H9 (cell line): Measurements from ENCODE around the gene SP3. TPM values are rescaled to one million over a fixed set of nuclear protein-coding genes. Genes with fewer than 3 reads are reported as not detected.

Experiments used
- DNase-seq: peaks from one replicate; pipeline ENCODE4 v3.0.0-alpha.2; 2017
- H2AFZ ChIP-seq: one replicate; pipeline ENCODE4 v1.6.1; 2013; ENCODE audit warnings: mild to moderate bottlenecking, low read length, control low read depth, moderate library complexity
- H2AK5ac ChIP-seq: 2 replicates; pipeline ENCODE4 v1.6.1; 2013; ENCODE audit warnings: low read length, control low read depth, mixed read lengths; ENCODE audit not compliant: insufficient read length
- H2BK120ac ChIP-seq: one replicate; pipeline ENCODE4 v1.6.1; 2013; ENCODE audit warnings: low read depth, mild to moderate bottlenecking, low read length, control low read depth, inconsistent platforms; ENCODE audit not compliant: poor library complexity, severe bottlenecking
- H2BK12ac ChIP-seq: 2 replicates; pipeline ENCODE4 v1.6.1; 2013; ENCODE audit warnings: low read length, control low read depth, mixed read lengths, low read depth; ENCODE audit not compliant: insufficient read length
- H2BK15ac ChIP-seq: 2 replicates; pipeline ENCODE4 v1.6.1; 2013; ENCODE audit warnings: low read depth, low read length, control low read depth
- H2BK20ac ChIP-seq: one replicate; pipeline ENCODE4 v1.6.1; 2013; ENCODE audit warnings: low read depth, mild to moderate bottlenecking, low read length, control low read depth, inconsistent platforms; ENCODE audit not compliant: poor library complexity, severe bottlenecking
- H2BK5ac ChIP-seq: 2 replicates; pipeline ENCODE4 v1.6.1; 2013; ENCODE audit warnings: low read length, control low read depth, mixed read lengths; ENCODE audit not compliant: insufficient read length
- H3K14ac ChIP-seq: 2 replicates; pipeline ENCODE4 v1.6.1; 2013; ENCODE audit warnings: low read length, control low read depth; ENCODE audit not compliant: insufficient read depth
- H3K18ac ChIP-seq: 2 replicates; pipeline ENCODE4 v1.6.1; 2013; ENCODE audit warnings: low read depth, mild to moderate bottlenecking, mixed read lengths, low read length, control low read depth; ENCODE audit not compliant: insufficient read length
- H3K23ac ChIP-seq: 2 replicates; pipeline ENCODE4 v1.6.1; 2013; ENCODE audit warnings: low read length, control low read depth, mixed read lengths, low read depth; ENCODE audit not compliant: insufficient read length
- H3K23me2 ChIP-seq: 2 replicates; pipeline ENCODE4 v1.6.1; 2013; ENCODE audit warnings: low read depth, mild to moderate bottlenecking, mixed read lengths, low read length, control low read depth; ENCODE audit not compliant: insufficient read length, poor library complexity, severe bottlenecking
- H3K27ac ChIP-seq: 2 replicates; pipeline ENCODE4 v1.5.1; 2013; ENCODE audit warnings: low read length, control low read depth, mixed read lengths, low read depth; ENCODE audit not compliant: insufficient read length
- H3K27me3 ChIP-seq: 2 replicates; pipeline ENCODE4 v1.6.1; 2013; ENCODE audit warnings: low read length, control low read depth, inconsistent platforms; ENCODE audit not compliant: insufficient read depth
- H3K4ac ChIP-seq: 2 replicates; pipeline ENCODE4 v1.6.1; 2013; ENCODE audit warnings: low read depth, mild to moderate bottlenecking, control low read depth, inconsistent platforms, low read length, moderate library complexity
- H3K4me1 ChIP-seq: 2 replicates; pipeline ENCODE4 v1.6.1; 2013; ENCODE audit warnings: low read length, control low read depth, inconsistent platforms; ENCODE audit not compliant: insufficient read depth
- H3K4me2 ChIP-seq: 2 replicates; pipeline ENCODE4 v1.6.1; 2013; ENCODE audit warnings: low read length, control low read depth, mixed read lengths; ENCODE audit not compliant: insufficient read length, insufficient read depth
- H3K56ac ChIP-seq: 2 replicates; pipeline ENCODE4 v1.6.1; 2013; ENCODE audit warnings: low read depth, mild to moderate bottlenecking, mixed read lengths, low read length, control low read depth; ENCODE audit not compliant: insufficient read length
- H3K79me1 ChIP-seq: 2 replicates; pipeline ENCODE4 v1.6.1; 2013; ENCODE audit warnings: low read depth, mild to moderate bottlenecking, moderate library complexity, low read length, control low read depth, inconsistent platforms; ENCODE audit not compliant: insufficient read depth, poor library complexity, severe bottlenecking
- H3K79me2 ChIP-seq: 2 replicates; pipeline ENCODE4 v1.6.1; 2013; ENCODE audit warnings: low read length, control low read depth, inconsistent platforms; ENCODE audit not compliant: insufficient read depth
- H3K9ac ChIP-seq: 2 replicates; pipeline ENCODE4 v1.6.1; 2013; ENCODE audit warnings: low read length, control low read depth, mixed read lengths; ENCODE audit not compliant: insufficient read length; ENCODE audit errors: extremely low read depth
- H3K9me3 ChIP-seq: one replicate; pipeline ENCODE4 v1.6.1; 2013; ENCODE audit warnings: low read depth, low read length, inconsistent platforms; ENCODE audit not compliant: control insufficient read depth
- H3T11ph ChIP-seq: one replicate; pipeline ENCODE4 v1.6.1; 2013; ENCODE audit warnings: mild to moderate bottlenecking, low read length, control low read depth, inconsistent platforms
- H4K20me1 ChIP-seq: one replicate; pipeline ENCODE4 v1.6.1; 2013; ENCODE audit not compliant: control insufficient read depth, insufficient read length, insufficient read depth
- H4K5ac ChIP-seq: 2 replicates; pipeline ENCODE4 v1.6.1; 2013; ENCODE audit warnings: low read depth, mild to moderate bottlenecking, mixed read lengths, low read length, control low read depth; ENCODE audit not compliant: insufficient read length
- H4K8ac ChIP-seq: replicated peaks from 2 replicates; pipeline ENCODE4 v1.6.1; 2013; ENCODE audit warnings: low read length, control low read depth, mixed read lengths, low read depth; ENCODE audit not compliant: insufficient read length
- H4K91ac ChIP-seq: 2 replicates; pipeline ENCODE4 v1.6.1; 2013; ENCODE audit warnings: low read depth, mild to moderate bottlenecking, moderate library complexity, mixed read lengths, low read length, control low read depth; ENCODE audit not compliant: insufficient read length
- H3K27ac Mint-ChIP-seq, 3 experiments: 2 replicates in 2 of 3; 3 replicates in 1 of 3; pipeline ENCODE4 v1.8.0; 2020 to 2021; ENCODE audit warnings: mixed read lengths in 3 of 3, mild to moderate bottlenecking in 1 of 3, moderate library complexity in 1 of 3
- H3K27me3 Mint-ChIP-seq: 2 replicates; pipeline ENCODE4 v1.8.0; 2021; ENCODE audit warnings: low read depth, mild to moderate bottlenecking, moderate library complexity, mixed read lengths
- H3K36me3 Mint-ChIP-seq, 3 experiments: 2 replicates in 2 of 3; 3 replicates in 1 of 3; pipeline ENCODE4 v1.8.0; 2020 to 2021; ENCODE audit warnings: low read depth in 3 of 3, mixed read lengths in 3 of 3; ENCODE audit not compliant: insufficient read depth in 1 of 3
- H3K4me1 Mint-ChIP-seq, 2 experiments: 2 replicates each; pipeline ENCODE4 v1.8.0; 2020; ENCODE audit warnings: mixed read lengths in 2 of 2
- H3K4me3 Mint-ChIP-seq, 2 experiments: 2 replicates in 1 of 2; 3 replicates in 1 of 2; pipeline ENCODE4 v1.8.0; 2020 to 2021; ENCODE audit warnings: mild to moderate bottlenecking in 2 of 2, mixed read lengths in 2 of 2, moderate library complexity in 1 of 2
- H3K9me3 Mint-ChIP-seq, 2 experiments: 2 replicates in 1 of 2; 3 replicates in 1 of 2; pipeline ENCODE4 v1.8.0; 2020; ENCODE audit warnings: mild to moderate bottlenecking in 2 of 2, mixed read lengths in 2 of 2, moderate library complexity in 1 of 2
- CTCF ChIP-seq: fragments of 200-600 bp; sonication (generic); conservative IDR thresholded peaks from 3 replicates; pipeline ENCODE4 v1.8.0; 2021; ENCODE audit warnings: antibody characterized with exemption, mild to moderate bottlenecking
- WGBS: extraction: QIAGEN DNeasy Blood & Tissue Kit; methylation state at CpG from one replicate; pipeline ENCODE4 v1.1.7; 2013; ENCODE audit warnings: missing lambda C conversion rate, low lambda C conversion rate, mixed read lengths; ENCODE audit not compliant: insufficient read length; ENCODE audit errors: extremely low coverage; 5-methylcytosine and 5-hydroxymethylcytosine counted together
- total RNA-seq: library from RNA; stranded (reverse); gene quantifications from 2 replicates; pipeline ENCODE4 v1.2.1, GENCODE V29; 2021

SP3 gene
- total RNA-seq, 1 experiment from 2014 or later: 86.3 TPM

- Histone ChIP-seq H2AK5ac (no peak overlapping the region), H4K91ac (no peak overlapping the region), H2BK15ac (no peak overlapping the region), H3K14ac (no peak overlapping the region), H3K56ac (no peak overlapping the region), H3K4me2 (no peak overlapping the region), H3K23ac (no peak overlapping the region), H3K27me3 (no peaks in the 10 kb centered on the region), H3K27ac (no peak overlapping the region), H3K4me1 (no peaks in the 10 kb centered on the region), H3K9ac (no peak overlapping the region), H2AFZ (no peak overlapping the region), H3K4ac (no peak overlapping the region), H2BK12ac (no peak overlapping the region), H3K9me3 (no peaks in the 10 kb centered on the region), H2BK5ac (no peak overlapping the region), H4K8ac (no peak overlapping the region), H4K5ac (no peak overlapping the region), H3K79me1 (no peaks in the 10 kb centered on the region), H2BK120ac (no peak overlapping the region), H3K79me2 (peaks cover 40% of the 10 kb centered on the region; the same call in 1 of the 2 replicates), H3K23me2 (no peaks in the 10 kb centered on the region), H3K18ac (no peak overlapping the region), H2BK20ac (no peak overlapping the region), H3T11ph (no peak overlapping the region), H4K20me1 (no peaks in the 10 kb centered on the region)
- Mint-ChIP-seq H3K4me3 (no peak overlapping the region), H3K27me3 (no peaks in the 10 kb centered on the region), H3K9me3 (peaks cover 4 to 5% of the 10 kb centered on the region in 2 experiments; a peak in 4 of 5 replicates), H3K4me1 (peaks cover 29 to 32% of the 10 kb centered on the region in 2 experiments), H3K27ac (peak overlapping the region in 1 of 3 experiments; percentile 29; a peak in 1 of 7 replicates), H3K36me3 (peaks cover 52 to 59% (median 54%) of the 10 kb centered on the region in 3 experiments)
- no CpG with 5 or more reads among the region's 2 CpGs for WGBS
- no peak for DNase-seq
- TF ChIP-seq CTCF: no peak
Measured at GRCh38 chr2:173955867-173956266, 9.3 kb downstream of the SP3 start.
